ENCODE measurements around the gene ADCY5.

- TF ChIP-seq CTCF (IDR thresholded peaks at IDR 0.05) (no peak), POLR2AphosphoS5 (IDR thresholded peaks at IDR 0.05; ENCODE audit: low read depth, low read length) (no peak), TCF7L2 (IDR thresholded peaks at IDR 0.05; ENCODE audit: low read depth, low read length) (no peak), REST (IDR thresholded peaks at IDR 0.05; ENCODE audit: insufficient read depth in 1 of 2, low read depth in 2 of 2, low read length in 1 of 2) (no peak)
Observed at GRCh38 chr3:123390865-123391600, 57.9 kb downstream of the ADCY5 start.

Data from Panc1 (cell line).